MV-4-11 (cell line): Measurements from ENCODE around the gene YAP1.

ENCODE experiments used
- DNase-seq: peaks from one replicate; lab custom pipeline; 2025; lab: John Stamatoyannopoulos, UW

YAP1 gene

GRCh38 chr11:102109896-102110760, at the start of gene YAP1:
TSS of gene YAP1 (plus strand) at chr11:102110447. CDS start at chr11:102110849, 402 bp downstream.
- peak; percentile 54 for DNase-seq

GRCh38 chr11:102061276-102061675, 49.0 kb upstream of the YAP1 start:
- DNase-seq: no peak

GRCh38 chr11:102062106-102062505, 48.1 kb upstream of the YAP1 start:
- no peak for DNase-seq

- no peak for DNase-seq
These were observed 45.9 kb upstream of the YAP1 start for GRCh38 chr11:102064316-102064715.

- no peak for DNase-seq
These were observed 39.5 kb upstream of the YAP1 start for GRCh38 chr11:102070766-102071165.

GRCh38 chr11:102071497-102072472, 38.5 kb upstream of the YAP1 start:
- DNase-seq: no peak

GRCh38 chr11:102073253-102073652, 37.0 kb upstream of the YAP1 start:
- no peak for DNase-seq

GRCh38 chr11:102079625-102080024, 30.6 kb upstream of the YAP1 start:
- no peak for DNase-seq

- no peak for DNase-seq
These were observed 28.9 kb upstream of the YAP1 start for GRCh38 chr11:102081313-102081712.

GRCh38 chr11:102085864-102086551, 24.2 kb upstream of the YAP1 start:
- no peak for DNase-seq

GRCh38 chr11:102097186-102097585, 13.1 kb upstream of the YAP1 start:
- DNase-seq: no peak

GRCh38 chr11:102099755-102100154, 10.5 kb upstream of the YAP1 start:
- DNase-seq: no peak

- no peak for DNase-seq
These were observed 1.4 kb upstream of the YAP1 start for GRCh38 chr11:102108734-102109440.

GRCh38 chr11:102110761-102111010, 439 bp downstream of the YAP1 start:
- DNase-seq: no peak

GRCh38 chr11:102111011-102111786, 952 bp downstream of the YAP1 start:
- DNase-seq: no peak

GRCh38 chr11:102111787-102112508, 1.7 kb downstream of the YAP1 start:
- no peak for DNase-seq

GRCh38 chr11:102112509-102112821, 2.2 kb downstream of the YAP1 start:
- no peak for DNase-seq

GRCh38 chr11:102114032-102114431, 3.8 kb downstream of the YAP1 start:
- DNase-seq: no peak

- no peak for DNase-seq
These were observed 5.3 kb downstream of the YAP1 start for GRCh38 chr11:102115557-102115956.

- DNase-seq: no peak
These were observed 6.4 kb downstream of the YAP1 start for GRCh38 chr11:102116453-102117205.
